GM21515 (cell line): ENCODE data around the gene CTBP2.

Source experiments
- ATAC-seq: cut with Tn5 transposase; IDR thresholded peaks from one replicate; pipeline ENCODE4 v1.9.1; 2021; ENCODE audit not compliant: unreplicated experiment

CTBP2 gene

DNA sequence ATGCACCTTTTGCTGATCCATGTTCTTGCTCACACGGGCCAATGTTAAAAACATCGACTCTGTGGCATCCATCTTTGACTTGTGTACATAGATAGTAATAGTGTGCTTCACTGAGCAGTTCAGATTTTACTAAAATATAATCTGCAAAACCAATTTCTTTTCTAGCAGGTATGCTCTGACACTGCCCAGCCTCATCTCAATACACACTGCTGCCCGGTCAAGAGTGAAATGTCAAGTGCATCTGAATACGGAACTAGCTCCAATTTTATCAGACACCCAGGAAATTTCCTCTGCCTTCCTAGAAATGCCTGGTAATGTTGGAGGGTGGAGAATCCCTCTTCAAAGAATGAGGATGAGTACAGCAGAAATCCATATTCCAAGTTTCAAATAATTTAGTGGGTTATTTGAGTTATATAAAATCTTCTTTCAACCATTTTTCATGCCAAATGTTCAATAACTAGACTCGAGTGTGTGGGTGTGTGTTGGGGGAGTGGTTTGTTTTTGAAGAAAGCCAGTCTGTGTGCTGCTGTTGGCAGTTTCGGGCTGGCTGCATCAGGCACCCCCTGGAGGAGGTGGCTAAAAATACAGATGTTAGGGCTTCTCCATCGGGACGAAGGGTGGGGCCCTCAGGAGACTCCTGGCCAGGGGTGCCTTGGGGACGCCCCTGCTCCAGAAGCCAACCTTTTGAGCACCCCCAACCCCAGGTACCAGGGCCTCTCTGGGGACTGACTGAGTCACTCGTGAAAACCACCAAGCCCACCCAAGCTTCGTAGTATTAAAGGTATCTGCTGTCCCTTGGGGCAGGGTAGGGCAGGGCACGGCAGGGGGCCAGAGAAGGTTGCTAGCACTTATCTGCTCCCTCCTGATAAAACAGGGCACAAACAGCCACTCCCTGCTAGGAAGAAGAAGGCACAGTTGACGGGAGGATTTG, 15.4 kb downstream of the CTBP2 start:
- ATAC-seq: no peak

GRCh38 chr10:125144206-125144605, 16.2 kb downstream of the CTBP2 start:
- no peak for ATAC-seq

DNA sequence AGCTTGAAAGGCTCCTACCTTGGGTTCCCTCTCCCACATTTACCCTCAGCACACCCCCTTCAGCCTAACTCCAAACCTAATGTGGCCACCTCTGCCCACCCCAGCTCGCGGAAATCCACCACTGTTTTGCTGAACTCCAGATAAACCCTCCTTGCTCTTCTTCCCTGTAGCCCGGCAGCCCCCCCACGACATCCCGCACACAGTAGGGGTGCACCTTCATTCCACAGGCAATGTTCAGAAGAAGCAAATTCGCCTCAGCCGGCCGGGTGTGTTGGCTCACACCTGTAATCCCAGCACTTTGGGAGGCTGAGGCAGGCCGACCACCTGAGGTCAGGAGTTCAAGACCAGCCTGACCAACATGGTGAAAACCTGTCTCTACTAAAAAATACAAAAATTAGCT, 17.4 kb downstream of the CTBP2 start:
- no peak for ATAC-seq

- ATAC-seq: no peak
These were observed 18.4 kb downstream of the CTBP2 start for GRCh38 chr10:125141860-125142484.

GRCh38 chr10:125141150-125141859, 19.1 kb downstream of the CTBP2 start:
- ATAC-seq: no peak

- no peak for ATAC-seq
These were observed 20.2 kb downstream of the CTBP2 start for GRCh38 chr10:125140151-125140550.

GRCh38 chr10:125137601-125138438, 22.5 kb downstream of the CTBP2 start:
- no peak for ATAC-seq

DNA sequence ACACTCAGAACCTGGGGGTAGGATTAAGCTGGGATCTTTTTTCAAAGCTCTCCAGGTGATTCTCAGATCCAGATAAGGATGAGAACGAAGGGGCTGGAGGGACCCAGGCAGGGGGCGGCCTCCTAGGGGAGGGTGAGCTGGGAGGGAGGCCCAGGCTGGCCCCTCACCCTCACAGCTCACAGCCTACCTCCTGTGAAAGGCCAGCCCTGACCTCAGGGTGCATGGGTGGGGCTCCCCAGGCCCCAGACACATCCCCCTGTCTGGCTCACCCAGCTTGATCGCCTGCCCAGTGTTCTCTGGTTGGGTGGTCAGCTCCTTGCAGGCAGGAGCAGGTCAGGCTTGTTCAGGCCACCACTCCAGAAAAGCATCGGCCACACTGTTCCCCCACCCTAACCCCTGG, 24.3 kb downstream of the CTBP2 start:
- no peak for ATAC-seq

GRCh38 chr10:125135771-125136035, 24.7 kb downstream of the CTBP2 start:
- no peak for ATAC-seq

GRCh38 chr10:125134916-125135770, 25.2 kb downstream of the CTBP2 start:
- no peak for ATAC-seq

DNA sequence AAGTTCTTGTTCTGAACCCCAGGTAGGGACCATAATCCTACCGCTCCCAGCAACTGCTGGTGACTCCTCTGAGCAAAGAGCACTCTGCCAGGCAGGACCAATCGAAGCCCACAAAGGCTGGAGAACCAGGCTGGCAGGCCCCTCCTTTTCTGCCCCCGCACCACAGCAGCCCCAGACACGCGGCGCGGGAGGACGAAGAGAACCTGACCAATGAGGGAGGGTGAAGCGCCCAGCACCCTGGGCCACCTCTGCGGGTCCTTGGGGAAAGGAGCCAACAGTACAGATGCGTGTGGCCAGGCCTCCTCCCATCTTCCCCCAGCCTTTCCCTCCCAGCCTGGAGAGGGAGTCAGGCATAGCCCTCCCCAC, 25.9 kb downstream of the CTBP2 start:
- no peak for ATAC-seq

DNA sequence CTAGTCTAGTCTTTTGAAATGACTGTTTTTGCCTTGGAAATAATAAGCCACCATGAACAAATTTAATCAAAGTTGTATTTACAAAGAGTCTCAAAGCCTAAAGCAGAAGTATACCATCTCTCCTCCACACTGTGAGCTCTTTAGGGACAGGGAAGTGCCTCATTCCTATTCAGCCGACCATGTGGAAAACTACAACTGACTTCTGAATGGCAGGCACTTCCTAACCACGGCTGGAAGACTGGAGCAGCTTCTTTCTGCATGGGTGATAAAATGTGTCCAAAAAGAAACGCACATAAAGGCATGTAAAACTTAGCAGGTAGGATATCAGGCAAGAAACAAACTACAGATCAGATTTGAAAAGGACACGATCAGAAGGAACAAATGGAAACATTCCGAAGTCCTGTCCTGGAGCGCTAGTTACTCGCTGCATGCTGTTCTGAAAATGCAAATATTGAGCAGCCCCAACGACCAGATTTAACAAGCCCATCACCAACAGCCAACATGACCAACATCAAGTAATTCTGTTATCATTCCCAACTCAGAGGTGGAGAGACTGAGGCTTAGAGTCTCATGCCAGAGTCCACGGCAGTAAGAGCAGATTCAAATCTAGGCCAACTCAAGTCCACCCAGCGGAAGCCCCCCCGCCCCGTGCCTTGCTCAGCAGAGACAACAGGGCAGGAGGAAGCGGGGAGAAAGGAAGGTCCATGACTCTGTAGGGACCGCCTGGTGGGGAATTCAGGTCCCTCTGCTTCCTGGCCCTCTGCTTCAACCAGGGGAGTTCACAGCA, 26.5 kb downstream of the CTBP2 start:
- ATAC-seq: no peak

- ATAC-seq: no peak
These were observed 28.0 kb downstream of the CTBP2 start for GRCh38 chr10:125132344-125132743.

- no peak for ATAC-seq
These were observed 29.4 kb downstream of the CTBP2 start for GRCh38 chr10:125130916-125131315.

DNA sequence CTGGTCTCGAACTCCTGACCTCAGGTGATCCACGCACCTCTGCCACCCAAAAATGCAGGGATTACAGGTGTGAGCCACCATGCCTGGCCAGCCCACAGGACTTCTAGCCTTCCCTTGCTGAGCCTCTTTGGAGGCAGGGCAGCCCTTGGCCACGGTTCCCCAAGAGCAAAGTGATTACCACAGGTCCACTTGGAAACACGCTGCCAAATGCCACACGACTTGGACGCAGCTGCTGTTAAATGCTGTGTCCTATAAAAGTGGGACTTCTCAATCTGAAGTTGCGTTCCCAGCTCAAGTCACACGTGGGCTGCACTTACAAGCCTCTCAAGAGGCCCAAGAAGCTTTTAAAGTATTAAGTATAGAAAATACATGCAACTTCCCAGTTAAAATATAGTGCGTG, 30.1 kb downstream of the CTBP2 start:
- ATAC-seq: no peak

GRCh38 chr10:125129076-125129458, 31.3 kb downstream of the CTBP2 start:
- ATAC-seq: no peak

DNA sequence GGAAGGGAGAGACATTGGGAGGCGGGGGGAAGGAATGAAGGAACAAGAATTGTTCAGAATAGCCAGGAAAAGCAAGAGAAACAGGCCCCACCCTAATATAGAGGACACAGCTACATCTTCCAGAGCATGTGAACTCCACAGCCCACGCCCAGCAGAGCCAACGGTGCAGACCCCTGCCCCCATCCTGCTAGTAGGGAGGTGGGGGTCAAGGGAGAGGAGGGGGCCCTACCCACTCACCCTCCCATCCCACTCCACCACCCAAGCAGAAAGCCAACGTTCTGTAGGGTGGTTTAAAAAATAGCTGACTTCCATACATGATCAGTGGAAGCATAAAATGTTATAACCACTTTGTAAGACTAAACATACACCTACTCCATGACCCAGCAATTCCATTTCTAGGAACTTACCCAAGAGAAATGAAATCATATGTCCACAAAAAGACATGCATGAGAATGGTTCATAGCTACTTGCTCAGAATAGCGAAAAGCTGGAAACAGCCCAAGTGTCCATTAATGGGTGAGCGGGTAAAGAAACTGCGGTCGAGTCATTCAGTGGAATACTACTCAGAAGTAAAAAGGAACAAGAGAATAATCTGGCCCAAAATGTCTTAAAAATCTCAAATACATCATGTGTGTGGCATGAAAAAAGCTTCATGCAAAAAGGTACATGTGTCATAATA, 31.8 kb downstream of the CTBP2 start:
- ATAC-seq: no peak

- no peak for ATAC-seq
These were observed 32.4 kb downstream of the CTBP2 start for GRCh38 chr10:125127986-125128385.

DNA sequence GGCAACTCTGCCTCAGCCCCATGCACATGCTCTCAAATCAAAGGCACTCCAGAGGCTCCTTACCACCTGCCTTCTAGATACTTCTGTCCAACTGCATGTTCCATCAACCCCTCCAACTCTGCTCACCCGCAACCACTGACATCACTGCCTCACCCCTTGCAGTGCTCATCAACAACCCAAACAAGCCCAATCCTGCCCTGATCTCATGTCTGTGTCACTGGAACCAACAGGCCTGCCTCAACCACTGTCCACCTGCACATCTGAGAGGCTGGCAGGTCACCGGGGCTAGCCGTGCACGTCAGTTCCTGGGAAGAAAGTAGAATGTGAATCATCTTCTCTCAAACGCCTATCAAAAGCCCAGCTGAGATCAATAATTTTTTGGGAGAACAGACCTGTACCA, 33.3 kb downstream of the CTBP2 start:
- ATAC-seq: no peak
